Epithelial cell of esophagus (primary cell): ENCODE results near the gene OR2AE1.

Experiments used
- DNase-seq: peaks from one replicate; pipeline ENCODE4 v3.0.0; 2010; ENCODE audit warnings: low read depth
- H3K4me3 ChIP-seq: 2 replicates; pipeline ENCODE4 v1.5.1; 2011; ENCODE audit warnings: mild to moderate bottlenecking, low read length, control low read depth
- CTCF ChIP-seq: IDR thresholded peaks from 2 replicates; pipeline ENCODE4 v1.5.1; 2011; ENCODE audit warnings: low read depth, mild to moderate bottlenecking, low read length, control low read depth, inconsistent platforms; ENCODE audit not compliant: insufficient read depth; ENCODE audit errors: missing control alignments

The OR2AE1 gene

GRCh38 chr7:99828811-99829210 lies 48.0 kb downstream of the OR2AE1 start:
- no peak for DNase-seq
- no peak for TF ChIP-seq CTCF
- no peak overlapping the region for H3K4me3 ChIP-seq

GRCh38 chr7:99827040-99827778 lies 49.6 kb downstream of the OR2AE1 start:
- no peak for TF ChIP-seq CTCF
- H3K4me3 ChIP-seq: no peak overlapping the region
- DNase-seq: no peak
